ENCODE measurements around the gene TAS2R40.

The TAS2R40 gene

DNA sequence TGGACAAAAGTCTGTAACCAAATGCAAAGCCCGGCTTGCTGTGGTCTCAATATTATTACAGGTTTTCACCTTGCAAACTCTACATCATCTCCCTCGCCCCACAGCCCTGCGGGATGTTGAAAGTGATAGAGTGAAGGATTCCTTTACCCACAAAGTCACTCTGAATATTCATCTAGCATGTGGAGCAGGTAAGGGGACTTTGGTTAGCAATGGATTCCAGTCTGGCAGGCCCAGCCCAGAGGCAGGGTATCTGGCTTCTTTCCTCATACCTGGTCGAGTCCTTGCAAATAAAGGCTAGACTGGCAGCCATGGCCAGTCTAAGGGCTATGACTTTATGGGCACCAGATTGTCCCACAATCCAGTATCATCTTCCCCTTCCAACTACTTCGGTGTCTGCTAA is 3.2 kb downstream of the TAS2R40 start:
- DNase-seq = no peak

DNA sequence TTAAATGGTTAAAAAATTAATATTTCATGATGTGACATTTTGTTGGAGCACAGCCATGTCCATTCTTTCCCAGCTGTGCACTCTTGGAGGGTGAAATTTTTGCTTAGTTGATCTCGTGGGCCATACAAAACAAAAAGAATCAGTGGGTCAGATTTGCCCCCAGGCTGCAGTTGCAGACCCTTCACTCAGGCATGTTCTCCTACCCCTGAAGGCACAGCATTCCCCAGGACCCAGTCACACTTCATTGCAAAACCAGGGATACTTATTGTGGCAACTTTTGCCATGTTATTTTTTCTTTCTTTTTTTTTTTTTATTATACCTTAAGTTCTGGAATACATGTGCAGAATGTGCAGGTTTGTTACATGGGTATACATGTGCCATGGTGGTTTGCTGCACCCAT is 6.0 kb downstream of the TAS2R40 start:
- no peak for DNase-seq

DNA sequence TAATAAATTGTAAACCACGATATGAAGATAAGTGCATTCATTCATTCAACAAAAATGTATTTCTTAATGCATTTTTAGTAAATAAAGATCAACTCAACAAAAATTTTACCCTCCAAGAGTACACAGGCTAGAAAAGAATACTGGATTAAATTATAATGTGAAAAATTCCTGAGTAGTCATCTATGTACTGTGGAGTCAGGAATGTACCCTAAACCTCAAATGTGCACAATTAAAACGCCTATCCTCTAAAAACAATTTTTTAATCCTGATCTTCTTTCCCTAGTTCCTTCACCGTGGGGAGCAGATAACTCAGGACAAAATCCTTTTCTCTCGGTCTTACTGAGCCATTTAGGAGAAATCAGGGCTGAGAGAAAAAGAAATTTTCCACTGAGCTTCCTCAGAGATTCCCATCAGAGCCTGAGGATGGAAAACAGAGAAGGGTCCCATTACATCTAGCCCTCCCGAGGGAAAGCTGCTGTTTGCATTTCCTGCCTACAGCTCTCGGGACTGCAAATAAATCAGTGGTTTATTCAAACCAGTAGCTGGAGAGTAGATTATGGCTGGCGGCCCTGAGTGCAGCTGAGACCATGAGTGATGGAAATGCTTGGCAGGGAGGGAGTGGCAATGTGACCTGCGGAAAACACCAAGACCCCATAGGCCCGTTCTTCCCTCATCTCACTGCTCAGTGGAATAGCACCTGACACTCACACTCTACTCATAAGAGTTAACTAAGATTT is 7.4 kb downstream of the TAS2R40 start:
- DNase-seq = no peak

DNA sequence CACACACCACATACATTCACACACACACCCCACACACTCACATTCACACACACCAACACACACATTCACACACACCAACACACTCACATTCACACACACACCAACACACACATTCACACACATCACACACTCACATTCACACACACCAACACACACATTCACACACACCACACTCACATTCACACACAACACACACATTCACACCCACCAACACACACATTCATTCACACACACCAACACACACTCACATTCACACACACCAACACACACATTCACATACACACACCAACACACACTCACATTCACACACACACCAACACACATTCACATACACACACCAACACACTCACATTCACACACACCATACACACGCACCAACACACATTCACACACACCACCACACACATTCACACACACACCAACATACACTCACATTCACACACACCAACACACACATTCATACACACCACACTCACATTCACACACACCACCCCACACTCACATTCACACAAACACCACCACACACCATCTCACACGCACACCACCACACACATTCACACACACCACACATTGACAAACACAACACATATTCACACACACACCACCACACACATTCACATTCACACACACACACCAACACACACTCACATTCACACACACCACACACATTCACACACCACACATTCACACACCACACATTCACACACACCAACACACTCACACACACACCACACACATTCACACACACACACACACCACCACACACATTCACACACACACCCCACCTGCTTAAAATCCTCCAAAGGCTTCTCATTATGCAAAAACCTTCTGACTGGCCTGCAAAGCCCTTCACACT is 9.0 kb downstream of the TAS2R40 start:
- no peak for DNase-seq

DNA sequence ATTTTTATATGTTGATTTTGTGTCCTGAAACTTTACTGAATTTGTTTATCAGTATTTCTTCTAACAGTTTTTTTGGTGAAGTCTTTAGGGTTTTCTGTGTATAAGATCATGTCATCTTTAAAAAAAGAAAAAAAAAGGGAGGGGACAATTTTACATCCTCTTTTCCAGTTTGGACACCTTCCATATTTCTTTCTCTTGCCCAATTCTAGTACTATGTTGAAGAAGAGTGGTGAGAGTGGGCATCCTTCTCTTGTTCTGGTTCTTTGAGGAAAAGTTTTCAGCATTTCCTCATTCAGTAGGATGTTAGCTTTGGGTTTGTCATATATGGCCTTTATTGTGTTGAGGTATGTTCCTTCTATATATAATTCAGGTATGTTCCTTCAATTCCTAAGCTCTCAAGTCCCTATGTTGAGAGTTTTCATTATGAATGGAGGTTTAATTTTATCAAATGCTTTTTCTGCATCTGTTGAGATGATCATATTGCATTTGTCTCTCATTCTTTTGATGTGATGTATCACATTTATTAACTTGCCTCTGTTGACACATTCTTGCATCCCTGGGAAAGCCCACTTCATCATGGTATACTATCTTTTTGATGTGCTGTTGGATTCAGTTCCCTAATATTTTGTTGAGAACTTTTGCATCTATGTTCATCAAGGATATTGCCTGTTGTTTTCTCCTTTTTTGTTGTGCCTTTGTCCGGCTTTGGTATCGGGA is 12.1 kb downstream of the TAS2R40 start:
- DNase-seq = no peak

DNA sequence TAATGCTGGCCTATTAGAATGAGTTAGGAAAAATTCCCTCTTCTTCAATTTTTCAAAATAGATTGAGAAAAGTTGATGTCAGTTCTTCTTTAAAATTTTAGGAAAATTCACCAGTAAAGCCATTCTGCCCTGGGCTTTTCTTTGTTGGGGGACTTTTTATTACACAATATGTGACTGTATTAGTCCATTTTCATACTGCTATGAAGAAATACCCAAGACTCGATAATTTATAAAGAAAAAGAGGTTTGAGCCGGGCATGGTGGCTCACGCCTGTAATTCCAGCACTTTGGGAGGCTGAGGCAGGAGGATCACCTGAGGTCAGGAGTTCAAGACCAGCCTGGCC is 12.7 kb downstream of the TAS2R40 start:
- no peak for DNase-seq

DNA sequence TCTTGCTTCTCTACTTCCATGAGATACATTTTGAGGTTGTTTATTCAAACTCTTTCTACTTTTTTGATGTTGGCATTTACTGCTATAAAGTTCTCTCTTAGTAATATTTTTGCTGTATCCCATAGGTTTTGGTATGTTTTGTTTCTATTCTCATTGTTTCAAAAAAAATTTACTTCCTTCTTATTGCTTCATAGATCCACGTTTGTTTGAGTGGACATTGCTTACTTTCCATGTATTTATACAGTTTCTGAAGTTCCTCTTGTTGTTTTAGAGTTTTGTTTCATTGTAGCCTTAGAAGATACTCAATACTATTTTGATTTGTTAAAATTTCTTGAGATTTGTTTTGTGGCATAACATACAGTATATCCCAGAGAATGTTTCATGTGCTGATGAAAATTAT is 13.7 kb downstream of the TAS2R40 start:
- DNase-seq = no peak

DNA sequence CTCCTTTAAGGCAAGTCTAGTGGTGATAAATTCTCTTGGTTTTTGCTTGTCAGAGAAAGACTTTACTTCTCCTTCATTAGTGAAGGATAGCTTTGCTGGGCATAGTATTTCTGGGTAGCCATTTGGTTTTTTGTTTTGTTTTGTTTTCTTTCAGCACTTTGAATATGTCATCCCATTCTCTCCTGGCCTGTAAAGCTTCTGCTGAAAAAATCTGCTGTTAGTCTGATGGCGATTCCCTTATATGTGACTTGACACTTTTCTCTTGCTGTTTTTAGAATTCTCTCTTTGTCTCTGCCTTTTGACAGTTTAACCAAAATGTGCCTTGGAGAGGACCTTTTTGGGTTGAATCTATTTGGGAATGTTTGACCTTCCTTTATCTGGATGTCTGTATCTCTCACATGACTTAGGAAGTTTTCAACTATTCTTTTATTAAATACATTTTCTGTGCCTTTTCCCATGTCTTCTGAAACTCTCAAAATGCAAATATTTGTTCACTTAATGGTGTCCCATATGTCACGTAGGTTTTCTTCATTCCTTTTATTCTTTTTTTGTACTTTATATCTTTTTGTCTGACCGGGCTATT is 14.7 kb downstream of the TAS2R40 start:
- no peak for DNase-seq

DNA sequence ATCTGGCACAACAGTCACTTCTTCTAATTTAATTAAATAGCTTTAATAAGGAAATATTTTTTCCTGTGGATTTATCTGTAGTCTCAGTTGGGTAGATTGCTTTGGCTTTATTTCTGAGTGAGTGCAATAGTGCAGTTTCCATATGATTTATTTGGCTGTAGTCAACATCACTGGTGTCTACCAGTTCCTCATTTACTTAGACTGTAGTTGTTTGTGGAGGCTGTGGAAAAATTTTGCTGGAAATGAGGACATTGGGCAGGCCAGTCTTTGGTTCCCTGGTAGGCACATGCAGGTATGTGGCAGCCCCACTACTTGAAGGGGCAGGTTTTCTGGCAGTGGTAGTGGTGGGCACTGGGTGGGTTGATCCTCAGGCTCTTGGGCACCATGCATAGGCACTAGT is 15.5 kb downstream of the TAS2R40 start:
- no peak for DNase-seq

DNA sequence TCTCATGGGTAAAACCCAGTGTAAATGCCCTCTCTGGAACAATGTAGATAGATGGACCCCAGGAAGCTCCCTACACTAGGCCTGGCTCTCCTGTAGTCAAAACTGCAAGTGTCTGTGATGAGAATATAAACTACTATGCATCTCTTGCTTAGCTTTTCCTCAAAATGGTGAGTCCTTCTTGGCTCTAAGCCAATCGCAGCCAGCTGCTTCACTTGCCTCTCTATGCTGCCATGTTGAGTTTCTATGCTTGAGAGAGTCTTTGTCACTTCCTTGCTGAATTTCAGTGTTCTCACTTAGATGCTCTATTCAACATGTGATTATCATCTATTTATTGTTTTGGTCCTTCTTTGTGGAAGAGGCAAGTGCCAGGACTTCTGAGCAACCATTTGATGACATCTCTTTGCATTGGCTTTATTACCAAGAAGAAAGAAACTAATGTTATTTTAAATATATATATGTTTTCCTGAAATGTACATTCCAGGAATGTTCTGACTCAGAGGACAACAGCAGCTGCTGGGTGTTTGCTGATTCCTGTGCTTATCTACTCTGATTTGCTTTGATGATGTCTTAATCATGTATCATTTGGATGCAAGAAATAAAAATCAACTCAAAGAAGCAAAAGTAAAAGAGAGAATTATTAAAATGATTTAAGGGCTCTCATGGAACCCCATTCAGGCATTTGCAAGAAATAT is 16.6 kb downstream of the TAS2R40 start:
- DNase-seq = no peak

DNA sequence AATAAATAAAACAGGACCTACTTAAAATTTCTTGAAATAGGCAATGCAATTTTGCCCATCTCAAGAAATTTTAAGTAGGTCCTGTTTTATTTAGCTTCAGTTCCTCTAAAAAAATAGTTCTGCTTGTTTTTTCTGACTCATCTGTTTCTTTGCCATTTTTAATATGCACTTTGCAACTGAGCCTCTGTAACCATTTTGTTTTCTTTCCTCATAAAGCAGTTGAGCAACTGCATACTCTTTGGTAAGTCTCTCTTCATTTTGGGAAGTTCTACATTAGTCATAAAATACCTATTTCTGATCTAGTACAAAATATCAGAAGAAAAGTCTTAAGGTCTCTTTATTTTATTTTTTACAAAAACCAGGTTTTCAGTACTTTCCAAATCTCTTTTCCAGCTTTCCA is 18.0 kb downstream of the TAS2R40 start:
- no peak for DNase-seq

DNA sequence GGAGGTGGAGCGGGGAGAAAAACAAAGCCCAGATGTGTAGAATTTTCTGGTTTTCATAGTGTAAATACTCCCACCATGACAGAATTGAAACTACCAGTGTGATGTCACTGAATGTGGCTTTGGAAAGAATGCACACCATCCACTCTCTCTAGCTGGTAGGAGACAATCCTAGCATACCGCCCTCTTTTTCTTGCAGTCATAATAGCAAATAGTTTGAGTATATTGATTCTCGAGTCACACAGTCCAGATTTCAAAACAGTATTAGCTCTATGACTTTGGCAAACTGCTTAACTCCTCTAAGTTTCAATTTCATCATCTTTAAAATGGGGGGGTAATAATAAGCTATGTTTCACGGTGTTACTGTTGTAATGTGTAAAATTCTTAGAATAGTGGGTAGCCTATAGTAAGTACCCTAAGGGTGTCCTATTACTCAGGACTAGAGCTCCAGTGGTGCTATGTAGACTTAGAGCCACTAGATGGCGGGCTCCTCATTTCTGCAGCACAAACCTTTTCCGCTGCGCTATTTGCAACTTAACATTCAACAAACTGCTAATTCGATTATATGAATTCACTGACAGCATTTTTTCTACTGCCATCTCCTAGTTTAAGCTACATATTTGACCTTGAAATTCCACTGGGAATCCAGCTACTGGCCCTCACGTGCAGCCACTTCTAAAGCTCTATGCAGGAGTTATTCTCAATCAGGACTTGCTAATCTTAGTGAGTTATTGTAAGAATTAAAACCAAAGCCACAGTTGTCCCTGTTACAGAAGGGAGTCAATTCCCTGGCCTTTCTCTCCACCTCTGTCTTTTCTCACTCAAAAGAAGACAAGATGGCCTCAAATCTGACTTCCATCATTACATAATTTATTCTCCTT is 18.7 kb downstream of the TAS2R40 start:
- peak; percentile 66 for DNase-seq

DNA sequence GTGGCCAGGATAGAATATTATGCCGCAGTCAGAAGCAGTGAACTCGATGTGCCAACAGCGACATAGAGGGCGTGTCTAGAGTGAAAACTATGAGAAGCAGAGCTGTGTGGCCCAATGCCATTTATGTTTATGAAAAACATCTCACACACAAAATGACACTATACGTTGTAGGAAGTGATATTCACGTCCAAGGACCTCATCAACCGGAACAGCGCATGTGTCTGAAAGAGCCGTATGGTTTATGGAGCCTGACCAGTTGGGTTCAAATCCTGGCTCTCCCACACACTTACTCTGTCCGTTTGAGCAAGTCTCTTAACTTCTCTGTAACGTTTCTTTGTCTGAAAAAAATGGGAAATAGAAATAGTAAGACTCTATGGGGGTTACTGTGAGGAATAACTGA is 20.5 kb downstream of the TAS2R40 start:
- no peak for DNase-seq

DNA sequence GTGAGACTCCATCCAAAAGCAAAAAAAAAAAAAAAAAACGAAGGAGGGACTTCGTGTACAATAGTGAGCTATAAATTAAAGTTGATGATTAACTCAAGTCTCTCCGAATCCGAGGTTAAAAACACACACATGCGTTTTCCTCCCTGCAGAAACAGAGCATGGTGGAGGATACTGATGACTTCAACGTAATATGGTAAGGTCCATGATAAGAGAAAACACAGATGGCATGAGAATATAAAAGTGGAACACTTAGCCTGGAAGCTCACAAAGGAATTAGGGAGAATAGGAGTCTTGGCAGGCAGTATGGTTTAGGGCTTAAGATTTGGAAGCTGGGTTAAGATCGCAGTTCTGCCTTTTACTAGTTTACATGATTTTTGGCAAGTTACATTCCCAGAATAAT is 21.3 kb downstream of the TAS2R40 start:
- no peak for DNase-seq

DNA sequence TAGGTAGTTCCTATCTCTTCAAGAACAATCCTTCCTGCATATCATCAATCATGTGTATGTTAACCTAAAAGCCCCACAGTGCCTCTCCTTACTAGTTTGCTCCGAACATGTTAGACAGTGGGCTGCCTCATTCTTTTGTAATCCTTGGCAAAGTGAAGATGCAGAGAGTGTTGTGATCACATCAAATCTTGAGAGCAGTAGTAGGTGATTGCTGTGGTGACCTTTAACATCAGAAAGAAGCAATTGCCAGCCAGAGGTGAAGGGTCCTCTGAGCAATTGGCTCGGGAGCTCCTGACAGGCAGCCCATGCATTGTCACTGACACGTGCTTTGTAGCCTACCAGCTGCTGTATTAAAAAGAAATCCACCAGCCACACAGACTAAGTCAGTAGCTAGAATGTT is 21.8 kb downstream of the TAS2R40 start:
- DNase-seq = no peak

DNA sequence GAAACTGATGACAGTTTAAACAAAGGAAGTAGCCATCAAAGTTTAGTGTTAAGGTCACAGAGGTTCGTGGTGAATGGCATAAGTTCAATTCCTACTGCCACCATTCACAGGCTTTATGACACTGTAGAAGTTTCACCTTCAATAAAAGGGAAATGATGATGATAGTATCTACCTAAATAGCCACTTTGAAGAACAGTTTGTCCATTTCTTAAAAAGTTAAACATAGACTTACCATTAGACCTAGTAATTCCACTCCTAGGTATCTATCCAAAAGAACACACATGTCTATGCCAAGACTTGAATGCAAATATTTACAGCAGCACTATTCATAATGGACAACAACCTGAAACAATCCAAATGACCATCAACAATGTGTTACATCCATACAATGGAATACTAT is 22.5 kb downstream of the TAS2R40 start:
- DNase-seq = no peak

DNA sequence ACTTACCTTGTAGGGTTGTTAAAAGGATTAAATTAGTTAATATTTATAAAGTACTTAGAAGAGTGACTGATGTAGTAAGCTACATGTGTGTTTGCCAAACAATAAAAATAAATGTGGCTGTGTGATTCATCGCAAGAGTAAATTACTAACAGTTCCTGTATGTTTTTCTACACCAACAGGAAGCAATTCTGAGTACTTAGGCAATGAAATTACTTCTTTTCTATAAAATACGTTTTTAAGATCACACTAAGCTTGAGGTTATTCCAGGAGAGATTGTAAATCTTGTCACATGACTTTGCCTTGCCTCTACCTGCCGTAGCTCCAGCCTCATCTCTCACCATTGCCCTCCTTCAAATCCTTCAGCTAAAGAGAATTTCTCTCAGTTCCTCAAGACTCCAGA is 23.3 kb downstream of the TAS2R40 start:
- DNase-seq = no peak

DNA sequence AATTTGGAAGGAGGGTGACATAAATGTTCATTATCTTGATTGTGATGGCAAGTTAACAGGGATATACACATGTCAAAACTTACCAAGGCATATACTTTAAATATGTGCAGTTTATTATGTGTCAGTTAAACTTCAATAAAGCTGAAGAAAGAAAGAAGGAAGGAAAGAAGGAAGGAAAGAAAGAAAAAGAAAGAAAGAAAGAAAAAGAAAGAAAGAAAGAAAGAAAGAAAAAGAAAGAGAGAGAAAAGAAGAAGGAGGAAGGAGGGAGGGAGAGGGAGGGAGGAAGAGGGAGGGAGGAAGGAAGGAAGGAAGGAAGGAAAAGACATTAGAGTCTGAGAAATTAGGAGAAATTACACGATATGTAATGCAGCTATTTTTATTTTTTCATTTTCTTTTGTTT is 25.5 kb downstream of the TAS2R40 start:
- DNase-seq = no peak

DNA sequence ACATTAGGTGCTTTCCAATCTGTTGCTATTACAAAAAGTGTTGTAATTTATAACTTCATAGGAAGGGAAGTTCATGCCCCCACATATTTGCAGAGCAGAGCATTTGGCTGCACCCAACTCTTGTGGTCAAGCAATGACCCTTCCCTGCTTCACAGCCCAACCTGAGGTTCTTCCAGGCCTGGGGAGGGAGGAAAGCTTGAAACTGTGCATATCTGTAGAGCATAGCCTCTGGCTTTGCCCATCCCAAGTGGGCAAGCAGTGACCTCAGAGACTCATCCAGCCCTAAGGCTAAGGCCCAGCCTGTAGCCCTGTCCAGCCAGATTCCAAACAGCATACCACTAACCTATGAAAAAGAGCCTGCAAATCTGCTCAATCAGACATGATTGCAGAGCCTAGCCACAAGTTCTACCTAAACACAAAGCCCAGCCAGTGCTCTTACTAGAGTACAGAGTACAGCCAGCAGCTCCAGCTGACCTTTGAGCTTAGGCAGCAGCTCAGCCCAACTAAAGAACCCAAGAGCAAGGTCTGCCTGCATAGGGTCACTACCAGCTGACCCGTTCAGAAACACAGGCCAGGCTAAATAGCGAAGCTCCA is 27.0 kb downstream of the TAS2R40 start:
- DNase-seq = no peak

DNA sequence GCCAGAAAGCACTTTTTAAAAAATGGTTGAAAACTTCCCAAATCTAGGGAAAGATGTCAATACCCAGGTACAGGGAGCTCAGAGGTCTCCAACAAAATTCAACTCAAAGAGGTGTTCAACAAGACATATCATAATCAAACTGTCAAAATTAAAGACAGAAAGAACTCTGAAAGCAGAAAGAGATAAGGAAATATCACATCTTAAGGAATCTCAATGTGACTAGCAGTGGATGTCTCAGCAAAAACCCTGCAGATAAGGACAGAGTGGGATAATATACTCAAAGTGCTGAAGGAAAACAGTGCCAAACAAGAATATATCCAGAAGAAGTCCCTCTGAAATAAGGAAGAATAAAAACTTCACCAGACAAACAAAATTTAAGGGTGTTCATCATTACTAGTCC is 28.4 kb downstream of the TAS2R40 start:
- no peak for DNase-seq

DNA sequence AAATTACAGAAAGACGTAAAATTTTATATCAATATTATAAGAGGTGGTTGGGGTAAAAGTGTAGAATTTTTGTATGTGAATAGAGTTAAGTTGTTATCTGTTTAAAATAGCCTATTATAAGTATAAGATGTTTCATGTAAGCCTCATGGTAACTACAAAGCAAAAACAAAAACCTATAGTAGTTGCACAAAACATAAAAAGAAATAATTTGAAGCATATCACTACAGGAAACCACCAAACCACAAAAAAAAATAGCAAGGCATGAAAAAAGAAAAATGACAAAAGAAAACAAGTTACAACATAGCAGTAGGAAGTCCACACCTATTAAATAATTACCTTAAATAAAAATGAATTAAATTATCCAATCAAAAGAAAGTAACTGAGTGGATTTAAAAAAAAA is 29.0 kb downstream of the TAS2R40 start:
- DNase-seq = no peak

DNA sequence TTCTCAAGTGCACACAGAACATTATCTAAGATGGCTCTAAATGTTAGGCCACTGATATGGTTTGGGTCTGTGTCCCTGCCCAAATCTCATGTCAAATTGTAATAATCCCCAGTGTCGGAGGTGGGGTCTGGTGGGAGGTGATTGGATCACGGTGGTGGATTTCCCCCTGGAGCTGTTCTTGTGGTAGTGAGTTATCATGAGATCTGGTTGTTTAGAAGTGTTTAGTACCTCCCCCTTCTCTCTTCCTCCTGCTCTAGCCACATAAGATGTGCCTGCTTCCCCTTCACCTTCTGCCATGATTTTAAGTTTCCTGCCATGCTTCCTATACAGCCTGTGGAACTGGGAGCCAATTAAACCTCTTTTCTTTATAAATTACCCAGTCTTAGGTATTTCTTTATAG is 30.2 kb downstream of the TAS2R40 start:
- no peak for DNase-seq
